Skeletal muscle satellite cell (primary cell): ENCODE data around the gene FAM167B. TPM values are rescaled to one million over a fixed set of nuclear protein-coding genes. Genes with fewer than 3 reads are reported as not detected.
A peak's percentile ranks its signal among the peaks of the same experiment; 100 is the strongest.
"Not testable (repeated sequence)": the region's sequence is repeated elsewhere in the genome, so short reads cannot be mapped to it uniquely, and the experiment has no call there.

Experiments used
- H3K27me3 ChIP-seq: 2 replicates; pipeline ENCODE4 v1.7.0; 2013; ENCODE audit warnings: low read length; ENCODE audit not compliant: control insufficient read depth, insufficient read depth
- H3K36me3 ChIP-seq: 2 replicates; pipeline ENCODE4 v1.7.0; 2013; ENCODE audit warnings: mild to moderate bottlenecking, control low read depth, low read length; ENCODE audit not compliant: insufficient read depth
- H3K4me1 ChIP-seq: 2 replicates; pipeline ENCODE4 v1.7.0; 2013; ENCODE audit warnings: low read length; ENCODE audit not compliant: control insufficient read depth, insufficient read depth
- H3K4me2 ChIP-seq: 2 replicates; pipeline ENCODE4 v1.7.0; 2013; ENCODE audit warnings: mild to moderate bottlenecking, low read length
- H3K4me3 ChIP-seq: 2 replicates; pipeline ENCODE4 v1.7.0; 2013; ENCODE audit warnings: low read length
- H3K9ac ChIP-seq: 2 replicates; pipeline ENCODE4 v1.7.0; 2013; ENCODE audit warnings: mild to moderate bottlenecking, low read depth, low read length, moderate library complexity
- H3K9me3 ChIP-seq: replicated peaks from 2 replicates; pipeline ENCODE4 v1.7.0; 2013; ENCODE audit warnings: mild to moderate bottlenecking, control low read depth, low read length
- small RNA-seq: library from RNA; depleted of rRNA; stranded (forward); fragments of <200 nt; gene quantifications from one replicate; pipeline ENCODE3, GENCODE V24; 2012

FAM167B gene

GRCh38 chr1:32291708-32292538 is 44.9 kb downstream of the FAM167B start, which contains the start of gene HDAC1:
Gene HDAC1 (plus strand): TSS chr1:32292083. CDS start chr1:32292170, 87 bp downstream.
- no peaks in the 10 kb centered on the region for H3K27me3 ChIP-seq
- peak within 1 kb of the TSS; percentile 91 for H3K4me3 ChIP-seq
- H3K4me2 ChIP-seq: peak within 1 kb of the TSS; percentile 92
- H3K4me1 ChIP-seq: peaks cover 8% of the 10 kb centered on the region
- peak within 1 kb of the TSS; percentile 83 for H3K9ac ChIP-seq
- H3K9me3 ChIP-seq: no peaks in the 10 kb centered on the region
- H3K36me3 ChIP-seq: no peaks in the 10 kb centered on the region

- not testable (repeated sequence) for H3K4me2 ChIP-seq, H3K36me3 ChIP-seq, H3K4me1 ChIP-seq, H3K9ac ChIP-seq, H3K27me3 ChIP-seq, H3K4me3 ChIP-seq, H3K9me3 ChIP-seq
These were observed 51.2 kb downstream of the FAM167B start for GRCh38 chr1:32298211-32298610.

Small RNAs within 50 kb of the gene (small RNA-seq; reads per million reads assigned to genes)
- not detected for gene RF00017
- gene RF00019: not detected
